IPS DF 4.7 (cell line): Measurements from ENCODE around the gene TMEM217.
"Not testable (repeated sequence)": the region's sequence is repeated elsewhere in the genome, so short reads cannot be mapped to it uniquely, and the experiment has no call there.

Source experiments
- DNase-seq: peaks from one replicate; pipeline ENCODE4 v3.0.0-alpha.2; 2013; ENCODE audit warnings: low spot score; ENCODE audit errors: extremely low read depth

The TMEM217 gene

GRCh38 chr6:37185949-37186720 lies 71.8 kb downstream of the TMEM217 start:
- not testable (repeated sequence) for DNase-seq

- no peak for DNase-seq
These were observed 75.0 kb downstream of the TMEM217 start for GRCh38 chr6:37182736-37183590.

- DNase-seq: not testable (repeated sequence)
These were observed 77.3 kb downstream of the TMEM217 start for GRCh38 chr6:37180610-37181009.

GRCh38 chr6:37180075-37180474 lies 77.9 kb downstream of the TMEM217 start:
- no peak for DNase-seq

GRCh38 chr6:37177935-37178517 lies 79.9 kb downstream of the TMEM217 start:
- DNase-seq: no peak

GRCh38 chr6:37177077-37177934 lies 80.6 kb downstream of the TMEM217 start:
- DNase-seq: no peak

GRCh38 chr6:37176268-37177076 lies 81.5 kb downstream of the TMEM217 start:
- no peak for DNase-seq

- DNase-seq: no peak
These were observed 82.3 kb downstream of the TMEM217 start for GRCh38 chr6:37175332-37176267.

GRCh38 chr6:37174515-37175331 lies 83.2 kb downstream of the TMEM217 start:
- DNase-seq: no peak

GRCh38 chr6:37174196-37174514 lies 83.8 kb downstream of the TMEM217 start:
- no peak for DNase-seq

- DNase-seq: no peak
These were observed 84.3 kb downstream of the TMEM217 start for GRCh38 chr6:37173493-37174195.

- DNase-seq: no peak
These were observed 84.9 kb downstream of the TMEM217 start for GRCh38 chr6:37172912-37173492.

GRCh38 chr6:37171970-37172812 lies 85.8 kb downstream of the TMEM217 start:
- DNase-seq: no peak

- DNase-seq: no peak
These were observed 86.6 kb downstream of the TMEM217 start for GRCh38 chr6:37171201-37171969.

- no peak for DNase-seq
These were observed 87.4 kb downstream of the TMEM217 start for GRCh38 chr6:37170273-37171200.
